Neural crest cell (in vitro differentiated cells): ENCODE measurements around the gene LMX1B. TPM values are rescaled to one million over a fixed set of nuclear protein-coding genes. Genes with fewer than 3 reads are reported as not detected.

Experiments
- DNase-seq: peaks from one replicate; pipeline ENCODE4 v3.0.0; 2021; ENCODE audit warnings: low read depth, mixed read lengths, low spot score
- H3K27ac Mint-ChIP-seq: one replicate; pipeline ENCODE4 v1.8.0; 2021; ENCODE audit warnings: mild to moderate bottlenecking, mixed read lengths; ENCODE audit not compliant: unreplicated experiment
- H3K27me3 Mint-ChIP-seq: 2 replicates; pipeline ENCODE4 v1.8.0; 2021; ENCODE audit warnings: low read depth, mild to moderate bottlenecking, mixed read lengths
- H3K36me3 Mint-ChIP-seq: 2 replicates; pipeline ENCODE4 v1.8.0; 2021; ENCODE audit warnings: low read depth, mild to moderate bottlenecking, mixed read lengths
- H3K4me1 Mint-ChIP-seq: 2 replicates; pipeline ENCODE4 v1.8.0; 2021; ENCODE audit warnings: mixed read lengths
- H3K4me3 Mint-ChIP-seq: one replicate; pipeline ENCODE4 v1.8.0; 2021; ENCODE audit warnings: mild to moderate bottlenecking, mixed read lengths
- H3K9me3 Mint-ChIP-seq: 2 replicates; pipeline ENCODE4 v1.8.0; 2021; ENCODE audit warnings: mixed read lengths
- total RNA-seq: library from RNA; stranded (reverse); gene quantifications from 2 replicates; pipeline ENCODE4 v1.2.1, GENCODE V29; 2021
- TF ChIP-seq, protein P1 (sequence below): fragments of 200-600 bp; sonication (generic); conservative IDR thresholded peaks from 2 replicates; pipeline ENCODE4 v1.5.0; 2021; ENCODE audit warnings: antibody characterized with exemption, mild to moderate bottlenecking

LMX1B gene
- total RNA-seq, 1 donor from 2014 or later, result 10.5 TPM

DNA sequence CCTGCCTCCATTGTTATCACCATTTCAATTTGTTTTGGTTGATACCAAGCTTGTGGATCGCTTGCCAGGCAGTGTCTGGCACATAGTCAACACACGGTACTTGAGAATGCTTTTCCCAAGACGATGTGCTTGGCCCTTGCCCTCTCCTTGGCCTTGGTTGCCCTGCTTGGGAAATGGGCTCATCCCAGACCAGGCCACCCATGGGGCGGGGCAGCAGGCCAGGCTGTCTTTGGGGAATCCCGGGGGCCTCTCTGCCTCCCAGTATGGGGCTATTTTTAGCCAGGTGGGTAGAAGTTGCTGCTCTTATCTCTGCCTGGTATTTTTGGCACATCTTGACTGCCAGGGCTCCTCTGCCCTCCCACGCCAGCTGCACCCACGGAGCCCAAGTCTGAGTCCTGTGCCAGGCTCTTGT is 49.9 kb downstream of the LMX1B start:
- no peak for DNase-seq
- Mint-ChIP-seq H3K9me3 (no peaks in the 10 kb centered on the region), H3K36me3 (no peaks in the 10 kb centered on the region), H3K4me3 (no peak overlapping the region), H3K4me1 (peaks cover 33% of the 10 kb centered on the region), H3K27ac (no peak overlapping the region), H3K27me3 (peaks cover 15% of the 10 kb centered on the region)
- TF ChIP-seq, protein P1, sequence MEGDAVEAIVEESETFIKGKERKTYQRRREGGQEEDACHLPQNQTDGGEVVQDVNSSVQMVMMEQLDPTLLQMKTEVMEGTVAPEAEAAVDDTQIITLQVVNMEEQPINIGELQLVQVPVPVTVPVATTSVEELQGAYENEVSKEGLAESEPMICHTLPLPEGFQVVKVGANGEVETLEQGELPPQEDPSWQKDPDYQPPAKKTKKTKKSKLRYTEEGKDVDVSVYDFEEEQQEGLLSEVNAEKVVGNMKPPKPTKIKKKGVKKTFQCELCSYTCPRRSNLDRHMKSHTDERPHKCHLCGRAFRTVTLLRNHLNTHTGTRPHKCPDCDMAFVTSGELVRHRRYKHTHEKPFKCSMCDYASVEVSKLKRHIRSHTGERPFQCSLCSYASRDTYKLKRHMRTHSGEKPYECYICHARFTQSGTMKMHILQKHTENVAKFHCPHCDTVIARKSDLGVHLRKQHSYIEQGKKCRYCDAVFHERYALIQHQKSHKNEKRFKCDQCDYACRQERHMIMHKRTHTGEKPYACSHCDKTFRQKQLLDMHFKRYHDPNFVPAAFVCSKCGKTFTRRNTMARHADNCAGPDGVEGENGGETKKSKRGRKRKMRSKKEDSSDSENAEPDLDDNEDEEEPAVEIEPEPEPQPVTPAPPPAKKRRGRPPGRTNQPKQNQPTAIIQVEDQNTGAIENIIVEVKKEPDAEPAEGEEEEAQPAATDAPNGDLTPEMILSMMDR, result no peak

DNA sequence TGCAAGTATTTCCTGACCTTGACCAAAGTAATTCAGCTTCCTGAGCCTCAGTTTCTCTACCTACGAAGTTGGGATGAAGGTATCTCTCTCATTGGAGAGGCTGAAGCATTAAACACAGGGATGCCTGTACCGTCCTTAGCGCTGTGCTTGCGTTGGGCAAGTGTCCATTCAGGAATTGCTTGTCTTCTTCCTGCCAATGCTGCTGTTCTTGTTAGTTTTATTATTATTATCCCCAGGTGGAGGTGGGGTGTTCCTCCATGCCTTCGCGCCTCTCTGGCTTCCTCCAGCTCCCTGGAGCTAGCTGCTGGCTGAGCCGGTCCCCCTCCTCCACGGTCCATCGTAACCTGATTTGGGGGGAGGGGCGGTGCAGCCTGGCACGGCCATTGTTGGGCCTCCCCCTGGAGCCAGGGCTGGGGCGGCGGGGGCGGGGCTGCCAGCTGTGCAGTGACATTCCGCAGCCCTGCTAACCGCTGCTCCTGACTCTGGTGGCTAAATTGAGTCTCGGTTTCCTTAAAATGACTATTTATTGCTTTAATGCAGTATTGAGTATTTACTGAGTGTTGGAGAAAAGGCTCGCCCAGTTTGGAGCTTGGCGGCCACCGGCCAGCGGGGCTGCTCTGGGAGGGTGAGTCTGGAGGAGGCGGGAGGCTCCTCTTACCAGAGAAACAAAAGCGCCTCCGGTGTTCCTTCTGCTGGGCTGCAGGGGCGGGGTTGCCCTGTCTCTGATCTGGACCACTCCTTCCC is 51.3 kb downstream of the LMX1B start:
- peaks cover 24% of the 10 kb centered on the region for H3K4me1 Mint-ChIP-seq
- peak overlapping the region; percentile 79 for H3K4me3 Mint-ChIP-seq
- H3K27me3 Mint-ChIP-seq, result peaks cover 15% of the 10 kb centered on the region
- DNase-seq, result peak; percentile 44
- H3K27ac Mint-ChIP-seq, result no peak overlapping the region
- no peaks in the 10 kb centered on the region for H3K36me3 Mint-ChIP-seq
- TF ChIP-seq, protein P1, result no peak
- no peaks in the 10 kb centered on the region for H3K9me3 Mint-ChIP-seq

- Mint-ChIP-seq H3K4me1 (peaks cover 24% of the 10 kb centered on the region), H3K27me3 (peaks cover 15% of the 10 kb centered on the region), H3K27ac (no peak overlapping the region), H3K36me3 (no peaks in the 10 kb centered on the region), H3K9me3 (no peaks in the 10 kb centered on the region), H3K4me3 (peak overlapping the region; percentile 79)
- DNase-seq, result no peak
- TF ChIP-seq, protein P1, result no peak
Measured at GRCh38 chr9:126665644-126666035, 51.9 kb downstream of the LMX1B start.

DNA sequence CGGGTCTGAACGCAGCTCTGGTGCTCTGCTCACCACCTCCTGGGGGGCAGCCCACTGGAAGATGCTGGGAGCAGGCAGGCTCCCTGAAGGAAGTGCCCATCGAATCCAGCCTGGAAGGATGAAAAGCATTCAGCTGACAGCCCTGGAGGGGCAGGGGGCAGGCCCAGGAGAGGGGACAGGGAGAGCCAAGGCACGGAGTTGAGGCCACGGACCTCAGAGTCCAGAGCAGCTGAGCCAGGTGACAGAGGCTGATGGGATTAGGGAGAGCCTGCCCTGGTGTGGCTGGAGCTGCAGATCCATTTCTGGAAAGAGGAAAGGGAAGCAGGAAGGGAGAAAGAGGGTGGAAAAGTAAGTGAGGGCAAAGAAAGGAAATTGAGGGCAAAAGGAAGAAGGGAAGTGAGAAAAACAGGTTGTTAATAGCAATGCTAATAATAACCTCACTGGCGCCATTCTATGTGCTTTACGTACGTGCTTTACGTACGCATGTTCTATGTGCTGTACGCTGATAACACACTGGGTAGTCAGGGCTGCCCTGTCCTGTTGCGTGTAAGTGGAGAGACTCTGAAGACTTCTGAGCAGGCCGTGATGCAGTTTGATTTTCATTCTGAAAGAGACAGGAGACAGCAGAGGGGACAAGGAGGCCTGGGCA is 52.6 kb downstream of the LMX1B start:
- no peak for DNase-seq

DNA sequence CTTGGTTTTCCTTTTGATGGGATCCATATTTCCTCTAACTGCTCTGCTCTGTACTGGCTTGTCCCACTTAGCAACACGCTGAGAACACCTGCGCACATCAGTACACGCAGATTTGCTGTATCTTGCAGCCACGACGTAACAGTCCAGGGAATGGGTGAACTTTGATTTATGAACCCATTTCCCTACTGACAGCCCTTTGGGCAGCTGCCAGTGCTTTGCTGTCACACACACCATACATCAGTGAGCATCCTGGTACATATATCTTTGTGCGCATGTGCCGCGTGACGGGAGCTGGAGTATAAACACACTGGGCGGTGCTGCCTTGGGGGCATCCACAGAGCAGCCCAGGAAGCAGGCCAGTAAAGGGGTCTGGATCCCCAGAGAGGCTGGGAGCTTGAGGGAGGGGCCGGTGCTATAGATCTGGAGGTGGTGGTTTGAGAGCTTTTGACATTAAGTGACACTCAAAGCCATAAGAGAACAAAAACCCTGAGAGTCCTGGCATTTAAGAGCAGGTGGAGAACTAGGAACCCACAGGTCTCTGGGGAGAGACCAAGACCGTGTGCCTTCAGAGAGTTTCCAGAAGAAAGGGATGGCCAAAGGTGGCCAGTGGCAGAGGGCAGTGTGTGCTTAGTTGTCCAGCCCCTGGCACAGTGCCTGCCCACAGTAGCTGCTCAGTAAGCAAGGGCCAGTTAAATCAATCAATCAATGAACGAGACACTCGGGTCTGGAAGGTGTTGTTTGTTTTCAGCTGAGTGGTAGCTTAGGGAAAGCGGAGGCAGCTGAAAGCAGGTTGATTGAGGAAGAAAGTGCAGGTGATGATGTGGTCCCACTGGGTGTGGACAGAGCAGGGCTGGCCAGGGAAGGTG is 53.7 kb downstream of the LMX1B start:
- no peaks in the 10 kb centered on the region for H3K9me3 Mint-ChIP-seq
- H3K4me1 Mint-ChIP-seq, result peaks cover 25% of the 10 kb centered on the region
- H3K36me3 Mint-ChIP-seq, result no peaks in the 10 kb centered on the region
- DNase-seq, result no peak
- H3K27me3 Mint-ChIP-seq, result peaks cover 20% of the 10 kb centered on the region
- TF ChIP-seq, protein P1, result no peak
- H3K4me3 Mint-ChIP-seq, result peak overlapping the region; percentile 59
- H3K27ac Mint-ChIP-seq, result no peak overlapping the region

More for the DNA sequence above, 52.6 kb downstream of the LMX1B start:
- TF ChIP-seq, protein P1, result no peak
- Mint-ChIP-seq H3K4me3 (no peak overlapping the region), H3K27ac (peak overlapping the region; percentile 15), H3K36me3 (no peaks in the 10 kb centered on the region), H3K4me1 (peaks cover 26% of the 10 kb centered on the region), H3K9me3 (no peaks in the 10 kb centered on the region), H3K27me3 (peaks cover 15% of the 10 kb centered on the region)
